Body of pancreas (tissue), 4 donors: ENCODE results near the gene BRD3.

Source experiments
- CTCF ChIP-seq, 7 experiments: fragments of 450-650 bp in 4 of 7; fragments of 200-600 bp in 3 of 7; sonication (generic) in 3 of 7; IDR thresholded peaks; one replicate each; pipeline ENCODE4 v1.5.1; 2016 to 2019; ENCODE audit warnings: antibody characterized with exemption in 7 of 7
- POLR2A ChIP-seq, 3 donors: fragments of 450-650 bp; IDR thresholded peaks; one replicate each; pipeline ENCODE4 v1.6.1; 2016; ENCODE audit warnings: antibody characterized with exemption in 3 of 3, mild to moderate bottlenecking in 2 of 3

DNA sequence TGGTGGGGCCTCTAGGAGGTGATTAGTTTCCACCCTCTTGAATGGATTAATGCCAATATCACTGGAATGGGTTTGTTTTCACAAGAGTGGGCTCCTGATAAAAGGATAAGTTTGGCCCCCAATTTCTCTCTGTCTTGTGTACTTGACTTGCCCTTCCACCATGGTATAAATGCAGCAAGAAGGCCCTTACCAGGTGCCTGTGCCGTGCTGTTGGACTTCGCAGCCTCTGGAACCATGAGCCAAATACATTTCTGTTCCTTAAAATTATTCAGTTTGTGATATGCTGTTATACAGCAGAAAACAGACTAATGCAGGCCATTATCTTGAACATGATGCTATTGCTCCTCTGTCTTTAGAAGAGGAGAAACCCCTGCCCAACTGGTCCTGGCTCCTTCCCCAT lies 17.8 kb upstream of the BRD3 start:
- TF ChIP-seq CTCF (IDR thresholded peaks at IDR 0.05), result no peak
- no peak for TF ChIP-seq POLR2A (IDR thresholded peaks at IDR 0.05)
